UCSD-AML1 (cell line): ENCODE data around the gene DARS2.
"Not testable (repeated sequence)": the region's sequence is repeated elsewhere in the genome, so short reads cannot be mapped to it uniquely, and the experiment has no call there.

Source experiments
- DNase-seq: peaks from one replicate; lab custom pipeline; 2025; ENCODE audit not compliant: unreplicated experiment; lab: John Stamatoyannopoulos, UW

DARS2 gene, protein sequence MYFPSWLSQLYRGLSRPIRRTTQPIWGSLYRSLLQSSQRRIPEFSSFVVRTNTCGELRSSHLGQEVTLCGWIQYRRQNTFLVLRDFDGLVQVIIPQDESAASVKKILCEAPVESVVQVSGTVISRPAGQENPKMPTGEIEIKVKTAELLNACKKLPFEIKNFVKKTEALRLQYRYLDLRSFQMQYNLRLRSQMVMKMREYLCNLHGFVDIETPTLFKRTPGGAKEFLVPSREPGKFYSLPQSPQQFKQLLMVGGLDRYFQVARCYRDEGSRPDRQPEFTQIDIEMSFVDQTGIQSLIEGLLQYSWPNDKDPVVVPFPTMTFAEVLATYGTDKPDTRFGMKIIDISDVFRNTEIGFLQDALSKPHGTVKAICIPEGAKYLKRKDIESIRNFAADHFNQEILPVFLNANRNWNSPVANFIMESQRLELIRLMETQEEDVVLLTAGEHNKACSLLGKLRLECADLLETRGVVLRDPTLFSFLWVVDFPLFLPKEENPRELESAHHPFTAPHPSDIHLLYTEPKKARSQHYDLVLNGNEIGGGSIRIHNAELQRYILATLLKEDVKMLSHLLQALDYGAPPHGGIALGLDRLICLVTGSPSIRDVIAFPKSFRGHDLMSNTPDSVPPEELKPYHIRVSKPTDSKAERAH

DNA sequence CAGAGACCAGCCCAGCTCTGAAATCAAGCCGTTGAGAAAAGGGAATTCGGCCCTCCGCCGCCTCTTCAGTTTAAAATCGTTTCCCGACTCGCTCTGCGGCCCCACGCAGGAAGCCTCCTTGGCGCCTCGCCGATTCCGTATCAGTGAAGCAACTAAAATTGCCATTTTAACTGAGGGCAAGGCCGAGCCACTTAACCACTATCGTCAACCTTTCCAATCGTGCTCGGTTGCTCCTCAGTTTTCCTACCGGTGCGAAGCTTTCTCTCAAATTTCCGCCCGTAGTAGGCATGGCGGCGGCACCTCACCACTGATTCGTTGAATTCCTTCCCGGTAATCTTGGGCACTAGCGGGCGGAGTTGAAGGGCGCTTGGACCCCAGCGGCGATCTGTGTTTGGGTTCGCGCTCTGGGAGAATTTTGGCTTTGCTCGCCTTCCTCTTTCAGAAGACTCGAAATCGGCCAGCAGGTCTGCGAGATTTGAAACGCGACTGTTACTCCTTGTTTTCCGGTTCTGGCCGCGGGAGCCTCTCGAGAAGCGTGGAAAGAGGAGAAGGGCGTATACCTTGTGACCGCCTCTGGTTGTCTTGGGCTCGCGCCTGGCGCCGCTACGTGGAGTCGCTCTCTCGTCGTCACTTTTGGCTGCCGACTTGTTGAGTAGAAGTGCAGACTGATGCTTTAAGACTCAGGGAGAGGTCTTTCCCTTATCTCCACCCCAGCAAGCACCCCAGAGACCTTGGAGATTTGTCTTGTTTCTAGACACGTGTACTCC lies at the start of gene DARS2, which contains the start of gene CENPL:
Gene DARS2 (plus strand): TSS at position 359 of the 767 bp plus-strand sequence. CDS start 557 bp downstream, outside the sequence.
Gene CENPL (minus strand): TSS at position 569 of the 767 bp plus-strand sequence. CDS start 13,584 bp downstream, outside the sequence.
- DNase-seq: peak; percentile 94

DNA sequence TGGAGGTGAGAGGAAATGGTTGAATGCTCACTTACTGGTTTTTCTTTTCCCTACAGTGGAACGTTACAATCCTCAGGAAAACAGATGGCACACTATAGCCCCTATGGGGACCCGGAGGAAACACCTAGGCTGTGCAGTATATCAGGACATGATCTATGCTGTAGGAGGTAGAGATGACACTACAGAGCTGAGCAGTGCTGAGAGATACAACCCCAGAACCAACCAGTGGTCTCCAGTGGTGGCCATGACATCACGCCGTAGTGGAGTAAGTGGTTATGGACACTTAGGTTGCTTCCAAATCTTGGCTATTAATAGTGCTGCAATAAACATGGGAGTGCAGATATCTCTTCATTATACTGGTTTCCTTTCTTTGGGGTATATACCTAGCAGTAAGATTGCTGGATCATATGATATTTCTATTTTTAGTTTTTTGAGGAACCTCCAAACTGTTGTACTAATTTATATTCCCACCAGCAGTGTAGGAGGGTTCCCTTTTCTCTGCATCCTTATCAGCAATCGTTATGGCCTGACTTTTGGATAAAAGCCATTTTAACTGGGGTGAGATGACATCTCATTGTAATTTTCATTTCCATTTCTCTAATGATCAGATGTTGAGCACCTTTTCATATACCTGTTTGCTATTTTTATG lies 48.8 kb upstream of the DARS2 start:
- no peak for DNase-seq

DNA sequence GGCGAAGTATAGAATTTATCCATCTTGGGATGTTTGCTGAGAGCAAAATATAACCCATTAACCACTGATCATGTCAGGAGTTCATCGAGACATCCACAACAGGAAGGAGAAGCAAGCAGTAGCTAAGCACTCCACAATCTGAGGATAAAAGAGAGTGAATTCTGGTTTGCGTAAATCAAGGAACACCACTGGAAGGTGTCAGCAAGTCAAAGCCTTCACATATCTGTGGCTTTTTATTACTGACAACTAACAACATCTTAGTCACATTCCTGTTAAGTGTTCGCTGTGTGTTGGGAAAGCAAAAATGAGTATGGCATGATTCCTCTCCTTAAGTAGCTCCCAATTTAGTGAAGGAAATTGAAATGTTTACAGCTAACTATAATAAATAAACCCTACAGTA lies 44.5 kb upstream of the DARS2 start:
- no peak for DNase-seq

DNA sequence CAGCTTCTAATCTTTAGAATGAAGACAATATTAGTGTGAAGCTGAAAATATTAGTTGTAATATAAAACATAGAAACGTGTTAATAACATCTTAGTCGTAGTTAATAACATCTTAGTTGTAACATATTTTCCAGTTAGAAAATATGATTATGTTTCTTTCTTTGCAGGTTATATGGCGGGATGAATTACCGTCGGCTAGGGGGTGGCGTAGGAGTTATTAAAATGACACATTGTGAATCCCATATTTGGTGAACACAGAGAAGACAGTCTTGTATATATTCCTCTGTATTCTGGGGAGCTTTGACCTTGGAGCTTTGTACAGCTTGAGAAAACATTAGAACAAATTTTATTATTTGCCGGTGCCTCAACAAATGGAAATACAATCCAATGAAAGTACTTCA lies 39.5 kb upstream of the DARS2 start:
- DNase-seq: no peak

DNA sequence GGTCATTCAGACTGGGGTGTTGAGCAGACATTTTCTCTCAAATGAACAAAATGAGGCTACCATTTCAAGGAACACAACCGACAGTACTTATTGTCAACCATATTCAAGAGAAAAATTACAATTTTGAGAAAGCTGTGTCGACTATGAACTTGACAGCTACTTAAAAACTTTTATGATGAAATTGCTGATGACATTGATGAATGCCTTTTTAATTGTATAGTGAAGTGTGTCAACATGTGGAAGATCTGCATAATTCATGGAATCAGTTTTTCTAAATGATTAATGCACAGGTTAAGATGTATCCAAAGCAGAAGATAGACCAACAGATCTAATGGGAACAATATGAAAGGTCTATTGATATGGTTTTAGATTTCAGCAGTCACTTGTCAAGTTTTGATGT lies 34.6 kb upstream of the DARS2 start:
- DNase-seq: no peak

DNA sequence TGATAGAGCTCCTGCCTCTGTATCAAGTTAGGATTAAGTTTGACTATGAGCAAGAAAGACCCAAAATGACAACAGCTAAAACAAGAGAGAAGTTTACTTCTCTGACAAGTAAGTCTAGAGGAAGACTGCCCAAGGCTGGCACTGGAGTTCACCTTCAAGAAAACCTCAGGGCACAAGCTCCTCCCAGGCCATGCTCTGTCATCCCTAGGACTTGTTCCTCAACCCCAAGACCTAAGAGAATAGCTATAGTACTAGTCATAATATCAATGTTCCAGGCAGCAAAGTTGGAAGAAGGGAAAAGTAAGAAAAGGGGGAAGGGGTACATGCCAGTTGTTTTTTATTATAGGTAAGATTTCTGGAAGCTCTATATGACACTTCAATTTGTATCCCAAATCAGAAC lies 26.4 kb upstream of the DARS2 start:
- no peak for DNase-seq

DNA sequence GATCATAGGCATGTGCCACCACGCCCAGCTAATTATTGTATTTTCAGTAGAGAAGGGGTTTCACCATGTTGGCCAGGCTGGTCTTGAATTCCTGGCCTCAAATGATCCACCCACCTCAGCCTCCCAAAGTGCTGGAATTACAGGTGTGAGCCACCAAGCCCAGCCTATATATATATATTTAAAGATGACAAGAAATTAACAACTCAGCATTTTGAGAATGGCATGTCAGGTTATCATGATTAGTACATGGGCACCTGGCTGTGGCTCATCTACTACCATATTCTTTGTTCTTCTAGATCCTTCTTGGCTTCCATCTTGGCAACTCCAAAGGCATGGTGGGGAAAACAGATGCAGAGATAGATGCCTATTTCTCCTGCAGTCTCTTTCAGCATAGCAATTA lies 24.5 kb upstream of the DARS2 start:
- not testable (repeated sequence) for DNase-seq

DNA sequence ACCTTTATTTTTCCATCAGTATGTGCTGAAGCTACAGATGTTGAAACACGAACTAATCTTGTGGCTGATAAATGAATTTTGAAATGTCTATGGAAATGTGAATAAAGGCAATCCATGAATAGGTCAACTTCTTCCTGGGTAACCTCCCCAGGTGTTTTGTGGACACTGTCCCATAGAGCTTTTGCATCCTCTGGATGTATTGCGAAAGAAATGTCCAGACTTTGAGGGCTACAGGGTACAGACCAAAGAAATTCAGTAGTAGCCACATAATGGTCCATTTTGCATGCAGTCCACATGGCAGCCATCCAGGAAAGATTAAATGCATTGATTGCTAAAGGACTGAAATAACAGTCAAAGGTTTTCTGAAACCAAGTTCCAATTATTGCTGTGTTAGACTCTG lies 21.5 kb upstream of the DARS2 start:
- no peak for DNase-seq

DNA sequence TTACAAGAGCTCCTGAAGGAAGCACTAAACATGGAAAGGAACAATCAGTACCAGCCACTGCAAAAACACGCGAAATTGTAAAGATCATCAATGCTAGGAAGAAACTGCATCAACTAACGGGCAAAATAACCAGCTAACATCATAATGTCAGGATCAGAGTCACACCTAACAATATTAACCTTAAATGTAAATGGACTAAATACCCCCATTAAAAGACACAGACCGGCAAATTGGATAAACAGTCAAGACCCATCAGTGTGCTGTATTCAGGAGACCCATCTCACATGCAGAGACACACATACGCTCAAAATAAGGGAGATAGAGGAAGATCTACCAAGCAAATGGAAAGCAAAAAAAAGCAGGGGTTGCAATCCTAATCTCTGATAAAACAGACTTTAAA lies 10.8 kb upstream of the DARS2 start:
- not testable (repeated sequence) for DNase-seq

DNA sequence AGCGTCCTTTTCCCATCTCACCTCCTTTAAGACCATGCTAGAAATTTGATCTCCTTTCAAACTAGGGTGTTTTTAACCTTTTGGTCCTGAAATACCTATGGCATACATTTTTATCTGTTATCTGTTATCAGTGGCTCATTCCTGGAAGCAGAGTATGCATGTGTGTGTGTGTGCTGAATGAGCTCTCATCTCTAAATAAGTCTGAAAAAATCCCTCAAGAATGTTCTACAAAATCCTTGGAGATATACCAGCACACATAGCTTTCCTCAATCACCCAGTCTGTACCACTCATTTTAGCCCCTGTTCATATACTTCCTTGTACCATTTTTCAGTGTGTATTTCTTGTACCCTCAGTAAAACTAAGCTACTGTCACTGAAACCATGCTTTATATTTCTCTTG lies 6.0 kb upstream of the DARS2 start:
- no peak for DNase-seq

DNA sequence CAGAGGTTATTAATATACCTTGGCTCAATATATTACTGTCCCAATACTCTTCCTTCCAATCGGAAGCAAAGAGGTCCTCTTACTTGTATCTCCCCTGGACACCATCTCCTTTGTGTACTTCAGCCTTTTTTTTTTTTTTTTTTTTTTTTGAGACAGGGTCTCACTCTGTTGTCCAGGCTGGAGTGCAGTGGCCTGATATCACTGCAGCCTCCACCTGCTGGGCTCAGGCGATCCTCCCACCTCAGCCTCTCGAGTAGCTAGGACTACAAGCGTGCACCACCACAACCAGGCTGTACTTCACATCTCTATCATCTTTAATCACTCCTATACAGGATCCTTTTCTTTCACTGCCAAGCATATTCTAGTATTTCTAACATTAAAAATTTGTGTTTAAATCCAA lies 2.8 kb upstream of the DARS2 start:
- DNase-seq: no peak

DNA sequence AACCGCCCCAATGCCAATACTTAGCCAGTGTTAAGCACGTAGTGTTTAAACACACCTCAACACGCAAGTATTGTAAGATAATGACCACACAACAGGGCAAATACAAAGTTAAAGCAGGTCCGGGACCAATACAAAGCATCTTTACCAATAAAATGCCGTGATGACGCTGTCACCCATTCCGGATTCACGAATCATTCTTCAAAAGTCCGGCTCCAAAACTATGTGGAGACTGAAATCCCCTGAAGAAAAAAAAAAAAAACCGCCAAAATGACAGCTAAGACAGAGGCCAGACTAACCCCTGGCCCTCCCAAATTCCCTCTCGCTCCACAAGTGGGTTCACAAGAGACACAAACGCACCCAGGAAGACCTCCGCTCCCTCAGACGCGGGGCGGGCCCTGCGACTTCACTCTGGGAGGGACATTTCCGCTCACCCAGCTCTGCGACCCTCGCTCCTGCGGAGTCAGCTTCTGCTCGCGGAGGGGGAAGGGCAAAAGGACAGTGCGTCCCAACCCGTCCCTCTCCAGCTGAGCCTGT lies 625 bp upstream of the DARS2 start:
- DNase-seq: no peak

DNA sequence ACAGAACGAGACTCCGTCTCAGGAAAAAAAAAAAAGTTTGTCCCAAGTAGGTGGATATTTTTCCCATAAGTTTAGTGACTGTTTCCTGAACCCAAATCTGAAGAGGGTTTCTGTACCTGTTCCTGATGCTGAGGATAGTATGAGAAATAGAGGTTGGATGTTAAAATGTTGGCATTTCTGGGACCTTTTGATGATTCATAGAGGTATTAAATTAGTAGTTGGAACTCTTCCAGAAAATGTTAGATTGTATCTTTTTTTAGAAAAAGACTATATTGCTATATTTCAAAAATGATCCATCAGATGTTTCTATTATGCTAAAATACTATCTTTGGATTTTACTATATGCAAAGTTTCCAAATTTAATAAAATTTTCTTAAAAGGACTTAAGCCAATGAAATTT lies 3.1 kb downstream of the DARS2 start:
- no peak for DNase-seq

DNA sequence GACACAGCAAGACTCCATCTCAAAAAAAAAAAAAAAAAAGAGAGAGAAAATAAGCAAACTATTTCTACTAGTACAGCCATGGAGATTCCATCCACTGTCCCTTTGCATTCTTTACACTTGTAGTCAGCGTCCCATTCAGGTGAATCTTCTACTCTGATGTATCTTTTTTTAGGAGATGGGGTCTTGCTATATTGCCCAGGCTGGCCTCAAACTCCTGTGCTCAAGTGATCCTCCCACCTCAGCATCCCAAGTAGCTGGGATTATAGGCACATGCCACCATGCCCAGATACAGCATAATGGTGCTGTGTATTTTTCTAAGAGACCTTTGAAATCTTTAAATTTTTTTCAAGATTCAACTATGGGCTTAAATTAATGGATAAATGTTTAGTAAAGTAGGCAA lies 8.3 kb downstream of the DARS2 start:
- no peak for DNase-seq

DNA sequence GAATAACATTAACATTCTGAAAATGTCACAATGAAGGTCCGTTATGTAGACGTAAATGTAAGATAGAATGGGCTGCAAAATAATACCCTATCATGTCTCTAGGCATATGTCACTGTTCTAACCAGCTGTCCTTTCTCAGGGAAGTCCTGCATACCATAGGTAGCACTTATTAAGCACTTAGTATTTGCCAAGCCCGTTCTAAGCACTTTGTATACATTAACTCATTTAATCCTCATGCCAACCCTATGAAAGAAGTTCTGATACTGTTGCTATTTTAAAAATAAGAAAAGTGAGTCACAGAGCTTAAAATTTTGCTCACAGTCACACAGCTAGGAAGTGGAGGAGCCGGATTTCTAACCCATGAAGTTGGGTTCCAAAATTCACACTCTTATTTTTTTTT lies 27.6 kb downstream of the DARS2 start:
- DNase-seq: no peak

DNA sequence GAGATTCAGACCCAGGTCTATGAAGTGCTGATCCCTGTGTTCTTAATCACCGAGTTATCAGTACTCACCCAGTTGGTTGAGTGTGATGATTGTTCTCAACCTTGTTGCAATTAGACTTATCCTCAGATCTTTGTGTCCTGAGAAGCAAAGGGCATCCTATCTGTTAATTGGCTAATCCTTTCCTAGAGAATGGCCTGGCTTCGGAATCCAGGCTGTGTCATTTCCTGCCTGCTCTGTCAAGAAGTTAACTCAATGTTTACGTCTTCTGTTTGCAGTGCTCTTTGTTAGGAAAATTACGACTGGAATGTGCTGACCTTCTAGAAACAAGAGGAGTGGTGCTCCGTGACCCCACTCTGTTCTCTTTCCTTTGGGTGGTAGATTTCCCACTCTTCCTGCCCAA lies 28.6 kb downstream of the DARS2 start:
- no peak for DNase-seq

DNA sequence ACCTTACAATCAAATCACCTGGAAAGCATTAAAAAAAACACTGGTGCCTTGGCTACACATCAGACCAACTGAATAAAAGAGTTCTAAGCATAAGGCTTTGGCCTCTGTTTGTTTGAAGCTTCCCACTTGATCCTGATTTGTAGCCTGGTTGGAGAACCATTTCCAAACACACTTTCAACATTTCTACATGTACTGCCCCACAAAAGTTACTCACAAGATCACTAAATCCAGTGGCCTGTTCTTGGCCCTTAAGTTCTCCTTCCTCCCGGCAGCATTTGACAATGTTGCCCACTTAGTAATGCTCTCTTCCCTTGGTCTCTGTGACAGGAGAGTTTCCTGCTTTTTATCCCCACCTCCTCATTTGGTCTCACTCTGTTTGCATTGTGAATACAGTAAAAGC lies 31.5 kb downstream of the DARS2 start:
- no peak for DNase-seq

DNA sequence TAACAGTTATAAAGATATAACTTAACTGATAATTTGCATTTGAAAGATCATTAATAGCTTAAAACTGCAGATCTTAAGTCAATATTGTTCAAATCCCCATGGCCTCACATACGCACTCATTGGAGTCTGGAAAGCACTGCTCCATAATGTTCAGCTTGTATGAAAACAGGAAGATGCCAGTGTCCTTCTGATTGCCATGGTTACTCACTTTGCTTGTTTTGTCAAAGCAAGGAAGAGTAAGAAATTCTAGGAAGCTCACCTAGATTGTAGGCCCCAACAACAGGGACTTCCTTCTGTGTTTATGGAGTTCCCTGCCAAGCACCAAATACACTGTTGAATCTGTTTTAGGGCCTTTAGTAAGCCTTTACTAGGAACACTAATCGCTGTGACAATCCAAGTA lies 32.4 kb downstream of the DARS2 start:
- no peak for DNase-seq

DNA sequence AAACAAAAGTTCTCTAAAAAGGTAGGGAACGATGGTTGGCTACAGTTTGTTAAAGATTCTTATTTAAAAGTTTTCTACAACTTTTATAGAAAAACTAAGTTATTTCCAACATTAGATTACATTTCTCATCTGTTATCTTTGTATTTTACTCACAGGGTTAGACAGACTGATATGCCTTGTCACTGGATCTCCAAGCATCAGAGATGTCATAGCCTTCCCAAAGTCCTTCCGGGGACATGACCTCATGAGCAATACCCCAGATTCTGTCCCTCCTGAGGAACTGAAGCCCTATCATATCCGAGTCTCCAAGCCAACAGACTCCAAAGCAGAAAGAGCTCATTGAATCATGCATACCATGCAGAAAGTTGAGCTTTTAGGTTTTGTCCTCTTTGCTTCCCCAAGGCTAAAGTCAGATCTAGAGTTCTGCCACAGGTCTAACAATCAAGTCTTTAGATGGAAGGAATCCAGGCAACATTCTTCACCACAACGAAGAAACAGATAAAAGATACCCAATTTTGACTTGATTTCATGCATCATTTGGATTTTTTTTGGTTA lies 33.0 kb downstream of the DARS2 start:
- DNase-seq: no peak

DNA sequence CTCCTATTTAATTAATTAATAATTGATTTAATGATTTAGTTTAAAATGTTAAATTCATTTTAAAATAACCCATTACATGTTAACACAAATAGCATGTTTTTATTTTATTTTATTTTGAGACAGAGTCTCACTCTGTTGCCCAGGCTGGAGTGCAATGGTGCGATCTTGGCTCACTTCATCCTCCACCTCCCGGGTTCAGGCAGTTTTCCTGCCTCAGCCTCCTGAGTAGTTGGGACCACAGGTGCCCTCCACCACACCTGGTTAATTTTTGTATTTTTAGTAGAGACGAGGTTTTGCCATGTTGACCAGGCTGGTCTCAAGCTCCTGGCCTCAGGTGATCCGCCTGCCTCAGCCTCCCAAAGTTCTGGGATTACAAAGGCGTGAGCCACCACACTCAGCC lies 35.1 kb downstream of the DARS2 start:
- DNase-seq: not testable (repeated sequence)

DNA sequence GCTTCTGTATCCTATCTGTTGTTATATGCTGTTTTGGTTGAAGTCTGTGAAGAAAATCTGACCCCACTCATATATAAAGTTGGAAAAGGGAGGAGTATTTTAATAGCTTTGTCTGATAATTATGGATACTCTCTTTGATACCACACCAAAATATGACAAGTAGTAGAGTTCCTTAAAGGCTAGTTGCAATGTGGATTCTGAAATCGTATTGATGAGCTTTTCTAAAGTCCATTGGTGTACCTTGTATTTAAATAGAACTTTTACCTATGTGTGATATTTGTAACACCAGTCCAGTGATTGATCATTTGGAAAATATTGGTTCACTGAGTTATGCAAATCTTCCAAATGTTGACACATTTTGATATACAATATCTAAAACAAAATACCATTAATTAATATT lies 35.6 kb downstream of the DARS2 start:
- DNase-seq: no peak
